Stomach (tissue), 9 donors: ENCODE measurements around the gene PLCB1. TPM values are rescaled to one million over a fixed set of nuclear protein-coding genes. Genes with fewer than 3 reads are reported as not detected.
A peak's percentile ranks its signal among the peaks of the same experiment; 100 is the strongest.

Experiments
- DNase-seq, 2 donors: peaks; one replicate each; pipeline versions ENCODE4 v3.0.0 to v3.0.0-alpha.2; 2013 to 2019
- H3K27ac ChIP-seq, 5 donors: fragments of 200-600 bp in 4 of 5; sonication (generic) in 4 of 5; one replicate each; pipeline ENCODE4 v1.5.1; 2013 to 2019; ENCODE audit warnings: mild to moderate bottlenecking in 1 of 5, moderate library complexity in 1 of 5
- H3K27me3 ChIP-seq, 3 donors: fragments of 200-600 bp; sonication (generic); one replicate each; pipeline ENCODE4 v1.5.1; 2017 to 2019; ENCODE audit warnings: mixed run types in 1 of 3
- H3K36me3 ChIP-seq, 4 donors: fragments of 200-600 bp; sonication (generic); 1 replicate in 3 of 4; 2 replicates in 1 of 4; pipeline ENCODE4 v1.5.1; 2016 to 2019
- H3K4me1 ChIP-seq, 4 donors: fragments of 200-600 bp; sonication (generic); one replicate each; pipeline ENCODE4 v1.5.1; 2016 to 2019
- H3K4me3 ChIP-seq, 4 donors: fragments of 200-600 bp; sonication (generic) in 3 of 4; one replicate each; pipeline ENCODE4 v1.5.1; 2016 to 2019; ENCODE audit warnings: mild to moderate bottlenecking in 1 of 4
- H3K9me3 ChIP-seq, 4 donors: fragments of 200-600 bp; sonication (generic); one replicate each; pipeline ENCODE4 v1.5.1; 2016 to 2019
- CTCF ChIP-seq, 7 experiments: fragments of 450-650 bp in 4 of 7; fragments of 200-600 bp in 3 of 7; sonication (generic) in 3 of 7; IDR thresholded peaks; one replicate each; pipeline ENCODE4 v1.5.1; 2016 to 2019; ENCODE audit warnings: antibody characterized with exemption in 7 of 7, control low read depth in 2 of 7, mild to moderate bottlenecking in 1 of 7
- EP300 ChIP-seq: sonication (generic); formaldehyde crosslinking; IDR thresholded peaks from one replicate; pipeline ENCODE4 v1.6.1; 2017; ENCODE audit warnings: antibody characterized with exemption
- POLR2A ChIP-seq, 4 donors: fragments of 450-650 bp; IDR thresholded peaks; one replicate each; pipeline ENCODE4 v1.6.1; 2016; ENCODE audit warnings: antibody characterized with exemption in 4 of 4, control low read depth in 2 of 4, mild to moderate bottlenecking in 1 of 4, moderate library complexity in 1 of 4
- POLR2AphosphoS5 ChIP-seq, 3 donors: sonication (generic); formaldehyde crosslinking; IDR thresholded peaks; one replicate each; pipeline ENCODE4 v1.6.1; 2016; ENCODE audit warnings: antibody characterized with exemption in 3 of 3
- WGBS, 5 donors: extraction: QIAGEN DNeasy Blood & Tissue Kit in 3 of 5; methylation state at CpG; one replicate each; pipeline versions ENCODE4 v1.1.5 to v1.1.7; 2013 to 2018; 5-methylcytosine and 5-hydroxymethylcytosine counted together
- intact Hi-C: fragments of 100-400 bp; cut with DNase I; formaldehyde crosslinking; loops from one replicate; pipeline ENCODE4 v1.15.1; 2023; ENCODE audit warnings: low total_unique reads
- polyA plus RNA-seq, 3 donors: library from polyadenylated mRNA; stranded (reverse); fragments of 200-250 nt; gene quantifications; one replicate each; pipeline ENCODE4 v1.2.3, GENCODE V29; 2013
- total RNA-seq, 5 donors: library from RNA; depleted of rRNA; stranded (reverse); fragments of >200 nt; gene quantifications; one replicate each; pipeline versions ENCODE4 v1.1.0 to v1.2.3, GENCODE V29; 2014 to 2016
- donor health status: healthy with polysubstance abuse.
- donor health status: Bipolar disorder and iron deficiency.
- donor health status: healthy.

Gene PLCB1
- total and polyA plus RNA-seq, 8 donors: 4.1 to 66.5 (median 11.7) TPM

- DNase-seq: no peak
- Histone ChIP-seq H3K36me3 (no peaks in the 10 kb centered on the region), H3K27ac (no peak overlapping the region), H3K27me3 (no peaks in the 10 kb centered on the region), H3K9me3 (no peaks in the 10 kb centered on the region), H3K4me3 (no peak overlapping the region), H3K4me1 (no peaks in the 10 kb centered on the region)
- intact Hi-C loops: no loop called here
- no peak for TF ChIP-seq POLR2A (IDR thresholded peaks at IDR 0.05)
- no peak for TF ChIP-seq POLR2AphosphoS5 (IDR thresholded peaks at IDR 0.05)
- TF ChIP-seq CTCF (IDR thresholded peaks at IDR 0.05): no peak
- TF ChIP-seq EP300: no peak
Observed at GRCh38 chr20:8569766-8570165, 437.7 kb downstream of the PLCB1 start.

- TF ChIP-seq EP300 (no peak), CTCF (IDR thresholded peaks at IDR 0.05) (no peak), POLR2AphosphoS5 (IDR thresholded peaks at IDR 0.05) (no peak), POLR2A (IDR thresholded peaks at IDR 0.05) (no peak)
- intact Hi-C loops: no loop called here
- DNase-seq: peak in 1 of 2 donors; percentile 30
- H3K27ac ChIP-seq: no peak overlapping the region
- no peaks in the 10 kb centered on the region for H3K27me3 ChIP-seq
- no peaks in the 10 kb centered on the region for H3K4me1 ChIP-seq
- 55 to 82% (median 74%) methylated on average over 2 of the region's 2 CpGs for WGBS, 5 donors
- no peak overlapping the region for H3K4me3 ChIP-seq
- no peaks in the 10 kb centered on the region for H3K36me3 ChIP-seq
- no peaks in the 10 kb centered on the region for H3K9me3 ChIP-seq
Observed at GRCh38 chr20:8571611-8572010, 439.5 kb downstream of the PLCB1 start.

- Histone ChIP-seq H3K27me3 (no peaks in the 10 kb centered on the region), H3K4me1 (peaks cover 0 to 8% (median 0%) of the 10 kb centered on the region in 4 donors), H3K4me3 (no peak overlapping the region), H3K36me3 (no peaks in the 10 kb centered on the region), H3K27ac (no peak overlapping the region), H3K9me3 (no peaks in the 10 kb centered on the region)
- DNase-seq: no peak
- TF ChIP-seq POLR2AphosphoS5 (IDR thresholded peaks at IDR 0.05) (no peak), EP300 (no peak), POLR2A (IDR thresholded peaks at IDR 0.05) (no peak), CTCF (IDR thresholded peaks at IDR 0.05) (no peak)
- intact Hi-C loops: no loop called here
Observed at GRCh38 chr20:8573686-8574085, 441.6 kb downstream of the PLCB1 start.

- Histone ChIP-seq H3K4me3 (no peak overlapping the region), H3K36me3 (no peaks in the 10 kb centered on the region), H3K27me3 (no peaks in the 10 kb centered on the region), H3K27ac (no peak overlapping the region), H3K4me1 (peaks cover 0 to 11% (median 0%) of the 10 kb centered on the region in 4 donors), H3K9me3 (no peaks in the 10 kb centered on the region)
- 84 to 93% (median 92%) methylated on average over 3 of the region's 3 CpGs for WGBS, 5 donors
- TF ChIP-seq POLR2AphosphoS5 (IDR thresholded peaks at IDR 0.05) (no peak), EP300 (no peak), POLR2A (IDR thresholded peaks at IDR 0.05) (no peak), CTCF (IDR thresholded peaks at IDR 0.05) (no peak)
- DNase-seq: no peak
- intact Hi-C loops: no loop called here
Observed at GRCh38 chr20:8575114-8575513, 443.0 kb downstream of the PLCB1 start.
